ENCODE data around the gene NCAM1. TPM values are rescaled to one million over a fixed set of nuclear protein-coding genes. Genes with fewer than 3 reads are reported as not detected.

Gene NCAM1
- total RNA-seq, 1 donor from 2014 or later: 76.7 TPM

- Mint-ChIP-seq H3K27ac (ENCODE audit: unreplicated experiment) (no peak overlapping the region), H3K36me3 (ENCODE audit: low read depth) (no peaks in the 10 kb centered on the region), H3K4me1 (peaks cover 18% of the 10 kb centered on the region), H3K4me3 (no peak overlapping the region), H3K27me3 (ENCODE audit: low read depth) (peaks cover 4% of the 10 kb centered on the region), H3K9me3 (no peaks in the 10 kb centered on the region)
- no peak for TF ChIP-seq CTCF (conservative IDR thresholded peaks at IDR 0.05)
- no peak for DNase-seq (ENCODE audit: low read depth, low spot score)
Measured at GRCh38 chr11:113286009-113286408, 324.8 kb downstream of the NCAM1 start.

- Mint-ChIP-seq H3K9me3 (no peaks in the 10 kb centered on the region), H3K4me3 (no peak overlapping the region), H3K4me1 (peaks cover 18% of the 10 kb centered on the region), H3K27me3 (ENCODE audit: low read depth) (peaks cover 7% of the 10 kb centered on the region), H3K36me3 (ENCODE audit: low read depth) (no peaks in the 10 kb centered on the region), H3K27ac (ENCODE audit: unreplicated experiment) (no peak overlapping the region)
- DNase-seq (ENCODE audit: low read depth, low spot score): no peak
- no peak for TF ChIP-seq CTCF (conservative IDR thresholded peaks at IDR 0.05)
Measured at GRCh38 chr11:113286509-113287497, 325.6 kb downstream of the NCAM1 start.

GRCh38 chr11:113287801-113288200 is 326.6 kb downstream of the NCAM1 start:
- no peak for DNase-seq (ENCODE audit: low read depth, low spot score)
- no peak for TF ChIP-seq CTCF (conservative IDR thresholded peaks at IDR 0.05)
- Mint-ChIP-seq H3K36me3 (ENCODE audit: low read depth) (no peaks in the 10 kb centered on the region), H3K27ac (ENCODE audit: unreplicated experiment) (peak overlapping the region; percentile 93), H3K27me3 (ENCODE audit: low read depth) (peaks cover 7% of the 10 kb centered on the region), H3K4me1 (peaks cover 18% of the 10 kb centered on the region), H3K9me3 (no peaks in the 10 kb centered on the region), H3K4me3 (no peak overlapping the region)

- Mint-ChIP-seq H3K9me3 (no peaks in the 10 kb centered on the region), H3K27ac (ENCODE audit: unreplicated experiment) (no peak overlapping the region), H3K4me1 (peaks cover 20% of the 10 kb centered on the region), H3K27me3 (ENCODE audit: low read depth) (peaks cover 7% of the 10 kb centered on the region), H3K4me3 (no peak overlapping the region), H3K36me3 (ENCODE audit: low read depth) (no peaks in the 10 kb centered on the region)
- no peak for DNase-seq (ENCODE audit: low read depth, low spot score)
- TF ChIP-seq CTCF (conservative IDR thresholded peaks at IDR 0.05): no peak
Measured at GRCh38 chr11:113288286-113288863, 327.2 kb downstream of the NCAM1 start.

GRCh38 chr11:113289431-113290187 is 328.4 kb downstream of the NCAM1 start:
- H3K4me3 Mint-ChIP-seq: no peak overlapping the region
- peaks cover 9% of the 10 kb centered on the region for H3K27me3 Mint-ChIP-seq (ENCODE audit: low read depth)

More at GRCh38 chr11:113289431-113290187, 328.4 kb downstream of the NCAM1 start:
- DNase-seq (ENCODE audit: low read depth, low spot score): peak; percentile 77
- peaks cover 28% of the 10 kb centered on the region for H3K4me1 Mint-ChIP-seq
- TF ChIP-seq CTCF (conservative IDR thresholded peaks at IDR 0.05): peak; percentile 98
- H3K27ac Mint-ChIP-seq (ENCODE audit: unreplicated experiment): no peak overlapping the region
- H3K9me3 Mint-ChIP-seq: no peaks in the 10 kb centered on the region
- H3K36me3 Mint-ChIP-seq (ENCODE audit: low read depth): no peaks in the 10 kb centered on the region

All from neural crest cell (in vitro differentiated cells).